DMS53 (cell line): ENCODE measurements around the gene GTF2IRD1.
"Not testable (repeated sequence)": the region's sequence is repeated elsewhere in the genome, so short reads cannot be mapped to it uniquely, and the experiment has no call there.

Experiments
- DNase-seq: peaks from one replicate; lab custom pipeline; 2025; lab: John Stamatoyannopoulos, UW

The GTF2IRD1 gene

GRCh38 chr7:74453322-74454011 lies at the start of gene GTF2IRD1:
TSS of gene GTF2IRD1 (plus strand) at chr7:74453906. CDS start at chr7:74508081, 54,175 bp downstream.
- peak; percentile 91 for DNase-seq

GRCh38 chr7:74404388-74404700 lies 49.4 kb upstream of the GTF2IRD1 start:
- DNase-seq: no peak

GRCh38 chr7:74404741-74405140 lies 49.0 kb upstream of the GTF2IRD1 start:
- no peak for DNase-seq

GRCh38 chr7:74405191-74405898 lies 48.4 kb upstream of the GTF2IRD1 start:
- peak; percentile 87 for DNase-seq

GRCh38 chr7:74405899-74406512 lies 47.7 kb upstream of the GTF2IRD1 start:
- DNase-seq: no peak

GRCh38 chr7:74407958-74408357 lies 45.7 kb upstream of the GTF2IRD1 start:
- DNase-seq: no peak

- DNase-seq: no peak
These were observed 44.1 kb upstream of the GTF2IRD1 start for GRCh38 chr7:74409571-74409970.

GRCh38 chr7:74410772-74411171 lies 42.9 kb upstream of the GTF2IRD1 start:
- DNase-seq: no peak

- not testable (repeated sequence) for DNase-seq
These were observed 42.1 kb upstream of the GTF2IRD1 start for GRCh38 chr7:74411571-74411970.

GRCh38 chr7:74412056-74412455 lies 41.6 kb upstream of the GTF2IRD1 start:
- DNase-seq: no peak

- DNase-seq: no peak
These were observed 41.1 kb upstream of the GTF2IRD1 start for GRCh38 chr7:74412603-74413002.

GRCh38 chr7:74414595-74415333 lies 38.9 kb upstream of the GTF2IRD1 start:
- DNase-seq: not testable (repeated sequence)

- DNase-seq: peak; percentile 82
These were observed 36.2 kb upstream of the GTF2IRD1 start for GRCh38 chr7:74417419-74417971.

- DNase-seq: no peak
These were observed 35.6 kb upstream of the GTF2IRD1 start for GRCh38 chr7:74418076-74418475.

GRCh38 chr7:74418538-74418937 lies 35.2 kb upstream of the GTF2IRD1 start:
- no peak for DNase-seq

- DNase-seq: not testable (repeated sequence)
These were observed 34.5 kb upstream of the GTF2IRD1 start for GRCh38 chr7:74419232-74419631.

GRCh38 chr7:74420006-74420405 lies 33.7 kb upstream of the GTF2IRD1 start:
- DNase-seq: no peak

GRCh38 chr7:74424291-74424880 lies 29.3 kb upstream of the GTF2IRD1 start:
- DNase-seq: no peak

GRCh38 chr7:74428023-74428422 lies 25.7 kb upstream of the GTF2IRD1 start:
- no peak for DNase-seq

- peak; percentile 71 for DNase-seq
These were observed 24.5 kb upstream of the GTF2IRD1 start for GRCh38 chr7:74429153-74429747.

GRCh38 chr7:74430409-74430808 lies 23.3 kb upstream of the GTF2IRD1 start:
- DNase-seq: not testable (repeated sequence)
